Measurements from ENCODE around the gene SEMA4D.
A peak's percentile ranks its signal among the peaks of the same experiment; 100 is the strongest.
"Not testable (repeated sequence)": the region's sequence is repeated elsewhere in the genome, so short reads cannot be mapped to it uniquely, and the experiment has no call there.

SEMA4D gene

GRCh38 chr9:89347651-89348050 lies 150.3 kb downstream of the SEMA4D start:
- no peak for DNase-seq

DNA sequence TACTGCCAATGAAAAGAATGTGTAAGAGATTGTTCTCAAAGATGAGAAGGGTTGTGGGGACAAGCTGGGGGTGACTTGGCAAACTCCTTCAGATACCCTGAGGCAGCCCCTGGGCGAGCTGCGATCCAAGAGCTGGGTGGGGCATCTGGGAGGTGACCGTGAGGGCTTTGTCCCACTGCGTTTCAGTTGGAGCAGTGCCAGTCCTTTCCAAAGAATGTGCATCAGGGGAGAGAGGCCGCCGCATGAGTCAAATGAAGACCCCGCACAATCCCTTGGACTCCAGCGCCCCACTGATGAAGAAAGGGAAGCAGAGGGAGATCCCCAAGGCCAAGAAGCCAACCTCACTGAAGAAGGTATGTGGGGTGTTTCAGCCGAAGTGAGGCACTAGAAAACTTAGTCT lies 151.2 kb downstream of the SEMA4D start:
- no peak for DNase-seq

DNA sequence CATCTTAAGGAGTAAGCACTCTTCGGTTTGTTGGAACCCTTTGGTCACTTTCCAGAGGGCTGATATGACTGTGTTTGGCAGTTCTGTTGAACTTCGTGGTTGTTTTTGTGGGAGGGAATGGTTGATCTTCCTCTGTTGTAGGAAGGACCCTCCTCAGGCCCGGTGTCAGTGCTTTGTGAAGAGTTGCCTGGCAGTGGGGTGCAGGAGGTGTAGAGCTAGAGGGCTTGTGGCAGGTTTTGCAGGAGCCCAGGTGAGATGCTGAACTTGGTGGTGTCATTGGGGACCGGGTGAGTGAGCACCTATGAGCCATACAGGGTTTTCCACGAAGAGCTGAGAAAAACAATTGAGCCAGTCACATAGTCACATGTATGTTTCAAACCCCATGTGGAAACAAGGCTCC lies 152.4 kb downstream of the SEMA4D start:
- no peak for DNase-seq

DNA sequence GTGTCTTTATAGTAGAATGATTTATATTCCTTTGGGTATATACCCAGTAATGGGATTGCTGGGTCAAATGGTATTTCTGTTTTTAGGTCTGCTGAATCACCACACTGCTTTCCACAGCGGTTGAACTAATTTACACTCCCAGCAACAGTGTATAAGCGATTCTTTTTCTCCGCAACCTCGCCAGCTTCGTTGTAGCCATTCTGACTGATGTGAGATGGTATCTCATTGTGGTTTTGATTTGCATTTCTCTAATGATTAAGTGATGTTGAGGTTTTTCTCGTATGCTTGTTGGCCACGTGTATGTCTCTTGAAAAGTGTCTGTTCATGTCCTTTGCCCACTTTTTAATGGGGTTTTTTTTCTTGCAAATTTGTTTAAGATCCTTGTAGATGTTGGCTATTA lies 154.1 kb downstream of the SEMA4D start:
- not testable (repeated sequence) for DNase-seq

DNA sequence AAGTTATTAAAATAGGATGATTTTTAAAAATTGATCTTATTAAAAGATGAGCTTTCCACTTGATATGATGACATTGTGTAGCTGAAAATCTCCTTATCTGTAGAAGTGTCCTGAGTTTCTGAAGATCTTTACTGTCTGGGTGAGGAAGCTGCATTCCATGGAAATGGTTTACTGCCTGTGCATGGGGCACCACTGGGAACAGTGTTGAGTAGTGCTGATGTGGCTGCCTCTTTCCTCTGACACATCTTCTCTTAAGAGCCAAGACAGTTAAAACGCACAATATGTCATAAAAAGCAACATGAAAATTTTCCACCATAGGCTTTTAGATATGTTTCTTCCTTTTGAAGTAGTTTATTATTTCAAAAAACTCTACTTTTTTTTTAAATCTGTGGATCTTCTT lies 155.0 kb downstream of the SEMA4D start:
- no peak for DNase-seq

GRCh38 chr9:89342213-89342612 lies 155.7 kb downstream of the SEMA4D start:
- no peak for DNase-seq

GRCh38 chr9:89340332-89340731 lies 157.6 kb downstream of the SEMA4D start:
- DNase-seq, result no peak

- no peak for DNase-seq
Observed at GRCh38 chr9:89339807-89340206, 158.1 kb downstream of the SEMA4D start.

GRCh38 chr9:89330513-89330912 lies 167.4 kb downstream of the SEMA4D start:
- no peak for DNase-seq

- DNase-seq, result no peak
Observed at GRCh38 chr9:89329917-89330316, 168.0 kb downstream of the SEMA4D start.

DNA sequence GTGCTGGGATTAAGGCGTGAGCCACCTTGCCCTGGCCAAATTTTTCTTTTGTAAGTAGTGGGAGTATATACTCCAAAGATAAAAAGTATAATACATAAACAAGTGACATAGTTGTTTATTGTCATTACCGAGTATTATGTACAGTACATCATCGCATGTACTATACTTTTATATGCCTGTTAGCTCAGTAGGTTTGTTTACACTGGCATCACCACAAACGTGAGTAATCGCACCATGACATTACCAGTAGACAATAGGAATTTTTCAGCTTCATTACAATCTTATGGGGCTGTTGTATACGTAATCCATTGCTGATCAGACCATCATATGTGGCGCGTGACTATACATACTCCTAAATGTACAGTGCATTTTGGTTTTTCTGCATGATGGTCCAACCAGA lies 169.8 kb downstream of the SEMA4D start:
- DNase-seq, result no peak

GRCh38 chr9:89325733-89326132 lies 172.2 kb downstream of the SEMA4D start:
- DNase-seq, result no peak

DNA sequence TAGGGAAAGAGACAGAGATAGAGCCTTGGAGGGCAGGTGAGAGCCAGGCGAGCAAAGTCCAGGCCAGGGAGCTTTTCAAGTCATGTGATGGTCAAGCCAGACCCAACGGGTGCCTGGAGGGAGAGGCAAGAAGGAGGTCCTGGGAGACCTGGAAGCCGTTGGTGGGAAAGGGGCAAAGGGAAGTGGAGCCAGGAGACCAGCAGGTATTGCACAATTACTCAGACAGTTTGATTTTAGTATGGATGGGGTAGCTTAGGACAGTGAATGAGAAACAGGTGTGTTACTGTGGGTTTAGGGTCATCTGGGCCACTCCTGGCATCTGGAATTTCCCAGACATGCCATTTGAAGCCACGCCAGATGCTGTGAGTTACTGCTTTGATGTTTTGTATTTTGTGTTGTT lies 174.5 kb downstream of the SEMA4D start:
- DNase-seq, result no peak

DNA sequence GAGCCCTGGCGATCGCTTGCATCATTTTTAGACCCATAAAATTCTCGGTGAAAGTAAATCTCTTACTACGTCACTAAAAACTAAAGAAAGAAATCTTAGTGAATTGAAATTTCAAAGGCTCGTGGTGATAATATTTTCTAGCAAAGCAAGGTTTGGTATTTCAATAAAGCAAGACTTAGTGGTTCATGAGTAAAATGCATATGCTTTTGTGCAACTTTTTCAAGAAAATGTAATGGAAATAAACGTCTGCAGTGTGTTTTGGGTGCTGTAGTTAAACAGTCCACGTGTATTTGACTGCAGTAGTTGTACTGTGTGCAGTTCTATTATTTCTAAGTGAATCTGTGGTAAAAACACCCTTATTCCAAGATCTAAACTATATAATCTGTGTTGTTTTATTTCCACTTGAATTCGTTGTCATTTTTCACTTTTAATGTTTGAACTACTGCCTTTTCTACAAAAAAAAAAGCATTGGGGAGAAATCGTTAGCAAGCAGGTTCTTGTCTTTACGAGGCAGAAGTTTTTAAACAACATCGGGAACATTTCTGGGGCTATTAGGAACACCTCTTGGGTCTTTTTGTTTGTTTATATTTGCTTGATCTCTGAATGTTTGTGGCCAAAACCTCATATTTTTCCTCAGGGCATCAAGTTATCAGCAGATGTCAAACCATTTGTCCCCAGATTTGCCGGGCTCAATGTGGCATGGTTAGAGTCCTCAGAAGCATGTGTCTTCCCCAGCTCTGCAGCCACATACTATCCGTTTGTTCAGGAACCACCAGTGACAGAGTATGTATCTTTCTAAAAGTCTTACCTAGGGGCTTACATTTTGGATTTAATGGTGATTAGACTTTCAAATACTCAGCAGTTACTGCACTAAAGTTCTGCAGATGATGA lies 178.7 kb downstream of the SEMA4D start:
- no peak for DNase-seq

GRCh38 chr9:89318123-89319014 lies 179.5 kb downstream of the SEMA4D start, which contains the start of gene SECISBP2:
Gene SECISBP2, plus strand, starts transcription at chr9:89318500. Its CDS starts 77 bp downstream, at chr9:89318577.
- peak; percentile 86 to 89 (median 88) for DNase-seq

DNA sequence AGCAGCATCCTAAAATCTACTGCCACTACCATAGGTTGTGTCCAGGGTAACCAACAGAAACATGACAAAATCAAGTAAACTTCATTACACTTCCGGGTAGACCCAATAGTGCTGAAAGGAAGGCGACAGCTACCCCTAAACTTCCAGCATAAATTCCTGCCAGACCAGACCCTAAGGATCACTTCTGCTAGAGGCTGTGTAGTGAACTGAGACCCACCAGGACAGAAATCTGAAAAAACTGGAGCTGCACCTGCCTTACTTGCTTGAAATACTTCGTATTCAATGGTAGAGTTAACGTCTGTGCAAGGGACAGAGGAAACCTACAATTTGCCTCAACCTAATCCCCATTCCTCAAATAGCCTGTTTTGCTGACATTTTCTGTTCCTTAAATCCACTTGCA lies 180.6 kb downstream of the SEMA4D start:
- DNase-seq, result no peak

- DNase-seq, result no peak
Observed at GRCh38 chr9:89315482-89315881, 182.4 kb downstream of the SEMA4D start.

- DNase-seq, result no peak
Observed at GRCh38 chr9:89314955-89315354, 183.0 kb downstream of the SEMA4D start.

GRCh38 chr9:89313842-89314241 lies 184.1 kb downstream of the SEMA4D start:
- DNase-seq, result no peak

- DNase-seq, result no peak
Observed at GRCh38 chr9:89312222-89312571, 185.7 kb downstream of the SEMA4D start.

GRCh38 chr9:89311346-89312221 lies 186.3 kb downstream of the SEMA4D start:
- DNase-seq, result peak in 1 of 4 experiments; percentile 37

Data from activated CD4-positive, CD25-positive, alpha-beta regulatory T cell (primary cell).